LNCAP (cell line): ENCODE results near the gene SLC10A7.

Source experiments
- CTCF ChIP-seq: fragments of 450-650 bp; IDR thresholded peaks from 2 replicates; pipeline ENCODE4 v1.5.1; 2017; ENCODE audit warnings: mild to moderate bottlenecking

Gene SLC10A7

GRCh38 chr4:146252969-146253611 lies 268.6 kb downstream of the SLC10A7 start:
- no peak for TF ChIP-seq CTCF

GRCh38 chr4:146247356-146247755 lies 274.4 kb downstream of the SLC10A7 start:
- no peak for TF ChIP-seq CTCF

GRCh38 chr4:146246381-146246780 lies 275.4 kb downstream of the SLC10A7 start:
- no peak for TF ChIP-seq CTCF

- no peak for TF ChIP-seq CTCF
Observed at GRCh38 chr4:146245850-146246249, 275.9 kb downstream of the SLC10A7 start.

- no peak for TF ChIP-seq CTCF
Observed at GRCh38 chr4:146245246-146245645, 276.5 kb downstream of the SLC10A7 start.

- TF ChIP-seq CTCF = no peak
Observed at GRCh38 chr4:146244496-146244895, 277.2 kb downstream of the SLC10A7 start.

GRCh38 chr4:146243883-146244277 lies 277.9 kb downstream of the SLC10A7 start:
- no peak for TF ChIP-seq CTCF
